ENCODE measurements around the gene EI24. TPM values are rescaled to one million over a fixed set of nuclear protein-coding genes. Genes with fewer than 3 reads are reported as not detected.

EI24 gene
- total and polyA plus RNA-seq, 9 of the 15 experiments (the other 6 are each of a cell fraction or from before 2014, with no cell fraction given) = 50.4 to 260 (median 168) TPM

GRCh38 chr11:125625630-125626287 lies 56.5 kb downstream of the EI24 start (continued):
- peak; percentile 75; the same call in 1 of the 2 replicates for TF ChIP-seq ZNF232 (CRISPR knock-in tag; IDR thresholded peaks at IDR 0.05)
- peak; percentile 92 for TF ChIP-seq POLR2H (tag; IDR thresholded peaks at IDR 0.05; ENCODE audit: low read depth)
- TF ChIP-seq ZNF165 (CRISPR knock-in tag; IDR thresholded peaks at IDR 0.05; ENCODE audit: borderline replicate concordance) = no peak
- peak; percentile 48; the same call in 1 of the 2 replicates for TF ChIP-seq ATF3 (IDR thresholded peaks at IDR 0.05)
- TF ChIP-seq ATF3 (CRISPR knock-in tag; conservative IDR thresholded peaks at IDR 0.05) = peak; percentile 82
- no peak for TF ChIP-seq ZNF518B (CRISPR knock-in tag; IDR thresholded peaks at IDR 0.05)
- no peak for TF ChIP-seq CHCHD3 (CRISPR knock-in tag; IDR thresholded peaks at IDR 0.05)
- TF ChIP-seq TRIM24 (IDR thresholded peaks at IDR 0.05) = peak; percentile 39 to 67; a peak in 2 of 4 replicates
- no peak for TF ChIP-seq ZNF133 (CRISPR knock-in tag; IDR thresholded peaks at IDR 0.05)
- TF ChIP-seq DPF2 (IDR thresholded peaks at IDR 0.05) = peak; percentile 60; the same call in 1 of the 2 replicates
- TF ChIP-seq ZNF282 (CRISPR knock-in tag; IDR thresholded peaks at IDR 0.05) = no peak
- TF ChIP-seq ARNT (IDR thresholded peaks at IDR 0.05) = peak; percentile 55 to 81; a peak in 2 of 4 replicates
- TF ChIP-seq NFXL1 (CRISPR knock-in tag; IDR thresholded peaks at IDR 0.05) = no peak
- peak; percentile 53 to 59; a peak in 3 of 4 replicates for TF ChIP-seq FOXK2 (conservative IDR thresholded peaks at IDR 0.05 in 1 of 2, IDR thresholded peaks at IDR 0.05 in 1 of 2; ENCODE audit: low read depth in 2 of 2)
- peak; percentile 66 for TF ChIP-seq ASH1L (IDR thresholded peaks at IDR 0.05; ENCODE audit: borderline replicate concordance, low read depth, partially characterized antibody)
- no peak for TF ChIP-seq PURB (CRISPR knock-in tag; IDR thresholded peaks at IDR 0.05; ENCODE audit: low read depth)
- 0 out of 2 replicates have a peak, but pooled peaks have one; percentile 7 for TF ChIP-seq SMARCC2 (IDR thresholded peaks at IDR 0.05; ENCODE audit: low read depth)
- TF ChIP-seq MAX (CRISPR knock-in tag; IDR thresholded peaks at IDR 0.05) = peak; percentile 74
- no peak for TF ChIP-seq CREBBP (IDR thresholded peaks at IDR 0.05; ENCODE audit: low read depth, low read length)
- TF ChIP-seq MAFK (IDR thresholded peaks at IDR 0.05; ENCODE audit: low read length) = no peak
- 0 out of 2 replicates have a peak, but pooled peaks have one; percentile 38 for TF ChIP-seq RNF219 (CRISPR knock-in tag; IDR thresholded peaks at IDR 0.05)
- no peak for TF ChIP-seq KAT8 (IDR thresholded peaks at IDR 0.05; ENCODE audit: low read depth)
- peak; percentile 92 for TF ChIP-seq ZZZ3 (IDR thresholded peaks at IDR 0.05)
- TF ChIP-seq MTA3 (IDR thresholded peaks at IDR 0.05; ENCODE audit: borderline replicate concordance) = peak; percentile 85
